HUES48 (cell line): Measurements from ENCODE around the gene TECPR1.

Source experiments
- H3K27ac ChIP-seq: one replicate; pipeline ENCODE4 v1.7.0; 2013; ENCODE audit warnings: low read depth, low read length, inconsistent platforms
- H3K27me3 ChIP-seq: 2 replicates; pipeline ENCODE4 v1.6.1; 2013; ENCODE audit warnings: mild to moderate bottlenecking, low read length; ENCODE audit not compliant: control insufficient read depth, insufficient read depth
- H3K36me3 ChIP-seq: 2 replicates; pipeline ENCODE4 v1.6.1; 2013; ENCODE audit warnings: low read length; ENCODE audit not compliant: control insufficient read depth, insufficient read depth
- H3K4me1 ChIP-seq: 2 replicates; pipeline ENCODE4 v1.6.1; 2013; ENCODE audit warnings: mild to moderate bottlenecking, low read length; ENCODE audit not compliant: control insufficient read depth, insufficient read depth
- H3K4me3 ChIP-seq: 2 replicates; pipeline ENCODE4 v1.5.1; 2013; ENCODE audit warnings: mild to moderate bottlenecking, low read depth, low read length
- H3K9ac ChIP-seq: 2 replicates; pipeline ENCODE4 v1.6.1; 2013; ENCODE audit warnings: mild to moderate bottlenecking, low read depth, low read length, moderate library complexity
- H3K9me3 ChIP-seq: 2 replicates; pipeline ENCODE4 v1.6.1; 2013; ENCODE audit warnings: low read length; ENCODE audit not compliant: control insufficient read depth, insufficient read depth

The TECPR1 gene

DNA sequence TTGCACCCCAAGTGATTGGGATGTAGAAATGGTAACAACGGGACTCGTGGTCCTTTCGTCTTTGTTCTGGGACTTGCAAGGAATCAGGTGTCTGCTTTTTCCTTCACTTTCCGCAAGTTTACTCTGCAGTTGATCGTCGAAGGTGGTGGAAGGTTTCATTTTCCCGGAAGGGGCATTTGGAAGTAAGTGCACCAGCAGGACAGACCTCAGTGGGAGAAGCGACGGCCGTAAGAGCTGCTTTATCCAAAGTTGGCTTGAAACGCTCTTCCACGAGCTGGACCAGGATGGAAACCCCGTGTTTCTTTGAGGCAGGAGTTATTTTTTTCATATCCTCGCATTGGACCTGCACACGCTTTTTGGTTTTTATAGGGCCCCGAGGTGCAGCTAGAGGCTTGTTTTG lies 30.7 kb upstream of the TECPR1 start:
- Histone ChIP-seq H3K9ac (peak overlapping the region; percentile 75; the same call in 1 of the 2 replicates), H3K36me3 (0 out of 2 replicates have a peak, but pooled peaks cover 11% of the 10 kb centered on the region), H3K4me3 (peak overlapping the region; percentile 81), H3K4me1 (peaks cover 23% of the 10 kb centered on the region), H3K9me3 (no peaks in the 10 kb centered on the region), H3K27me3 (no peaks in the 10 kb centered on the region), H3K27ac (no peak overlapping the region)

- peaks cover 16% of the 10 kb centered on the region for H3K4me1 ChIP-seq
Measured at GRCh38 chr7:98281757-98282606, 29.9 kb upstream of the TECPR1 start.

GRCh38 chr7:98280791-98281756 lies 29.0 kb upstream of the TECPR1 start, which contains the start of gene BRI3:
TSS of gene BRI3 (plus strand) at chr7:98281686. CDS start at chr7:98281796, 110 bp downstream.
- H3K9me3 ChIP-seq, result no peaks in the 10 kb centered on the region
- H3K4me3 ChIP-seq, result peak within 1 kb of the TSS; percentile 81
- peaks cover 10% of the 10 kb centered on the region; the same call in 1 of the 2 replicates for H3K4me1 ChIP-seq
- H3K27me3 ChIP-seq, result no peaks in the 10 kb centered on the region
- peak within 1 kb of the TSS; percentile 36 for H3K27ac ChIP-seq
- H3K9ac ChIP-seq, result peak within 1 kb of the TSS; percentile 75
- H3K36me3 ChIP-seq, result 0 out of 2 replicates have a peak, but pooled peaks cover 11% of the 10 kb centered on the region

More at GRCh38 chr7:98281757-98282606, 29.9 kb upstream of the TECPR1 start:
- H3K27me3 ChIP-seq, result no peaks in the 10 kb centered on the region
- H3K9me3 ChIP-seq, result no peaks in the 10 kb centered on the region
- peak overlapping the region; percentile 20 for H3K27ac ChIP-seq
- peak overlapping the region; percentile 75 for H3K9ac ChIP-seq
- peak overlapping the region; percentile 81 for H3K4me3 ChIP-seq
- H3K36me3 ChIP-seq, result 0 out of 2 replicates have a peak, but pooled peaks cover 11% of the 10 kb centered on the region

DNA sequence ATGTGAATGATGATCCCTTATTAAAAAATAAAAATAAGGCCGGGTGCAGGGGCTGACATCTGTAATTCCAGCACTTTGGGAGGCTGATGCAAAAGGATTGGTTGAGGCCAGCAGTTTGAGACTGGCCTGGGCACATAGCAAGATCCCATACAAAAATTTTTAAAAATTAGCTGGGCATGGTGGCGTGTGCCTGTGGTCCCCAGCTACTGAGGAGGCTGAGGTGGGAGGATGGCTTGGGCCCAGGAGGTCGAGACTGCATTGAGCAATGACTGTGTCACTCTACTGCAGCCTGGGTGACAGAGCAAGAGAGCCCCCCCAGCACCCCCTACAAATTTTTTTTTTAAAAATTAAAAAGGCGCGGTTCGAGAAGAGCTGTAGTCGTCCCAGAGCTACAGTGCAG lies 28.3 kb upstream of the TECPR1 start:
- Histone ChIP-seq H3K9ac (no peak overlapping the region), H3K27ac (no peak overlapping the region)

DNA sequence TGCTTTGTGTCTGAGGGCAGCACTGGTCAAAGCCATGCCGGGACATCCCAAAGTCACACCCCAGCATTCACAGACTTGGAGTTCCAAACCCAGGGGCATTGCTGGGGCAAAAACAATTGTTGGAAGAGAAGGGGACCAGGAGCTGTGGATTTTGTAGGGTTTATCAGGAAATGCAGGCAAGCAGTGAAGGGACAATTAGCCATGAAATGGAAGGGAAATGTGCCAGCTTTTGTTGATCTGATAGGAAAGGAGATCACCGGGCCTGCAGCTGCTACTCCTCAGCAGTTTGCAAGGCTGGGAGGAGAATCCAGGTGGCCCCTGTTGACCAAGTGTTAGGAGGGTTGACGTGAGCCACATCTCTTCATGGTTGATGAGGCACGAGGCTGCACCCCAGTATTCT lies 26.9 kb upstream of the TECPR1 start:
- 0 out of 2 replicates have a peak, but pooled peaks cover 5% of the 10 kb centered on the region for H3K36me3 ChIP-seq
- no peak overlapping the region for H3K27ac ChIP-seq
- no peak overlapping the region for H3K9ac ChIP-seq
- peaks cover 5% of the 10 kb centered on the region; the same call in 1 of the 2 replicates for H3K4me1 ChIP-seq
- no peaks in the 10 kb centered on the region for H3K9me3 ChIP-seq
- H3K4me3 ChIP-seq, result no peak overlapping the region
- no peaks in the 10 kb centered on the region for H3K27me3 ChIP-seq

More for the DNA sequence above, 28.3 kb upstream of the TECPR1 start:
- Histone ChIP-seq H3K36me3 (0 out of 2 replicates have a peak, but pooled peaks cover 11% of the 10 kb centered on the region), H3K4me3 (peak overlapping the region; percentile 66), H3K4me1 (peaks cover 5% of the 10 kb centered on the region; the same call in 1 of the 2 replicates), H3K9me3 (no peaks in the 10 kb centered on the region), H3K27me3 (no peaks in the 10 kb centered on the region)

GRCh38 chr7:98278408-98278807 lies 26.4 kb upstream of the TECPR1 start:
- H3K4me3 ChIP-seq, result no peak overlapping the region
- H3K9ac ChIP-seq, result no peak overlapping the region
- no peak overlapping the region for H3K27ac ChIP-seq
- H3K27me3 ChIP-seq, result no peaks in the 10 kb centered on the region
- H3K9me3 ChIP-seq, result no peaks in the 10 kb centered on the region
- no peaks in the 10 kb centered on the region for H3K36me3 ChIP-seq
- H3K4me1 ChIP-seq, result peaks cover 5% of the 10 kb centered on the region; the same call in 1 of the 2 replicates

GRCh38 chr7:98276241-98276761 lies 24.3 kb upstream of the TECPR1 start:
- H3K27me3 ChIP-seq, result no peaks in the 10 kb centered on the region
- no peaks in the 10 kb centered on the region for H3K36me3 ChIP-seq
- H3K9ac ChIP-seq, result no peak overlapping the region
- no peak overlapping the region for H3K27ac ChIP-seq
- no peak overlapping the region for H3K4me3 ChIP-seq
- H3K9me3 ChIP-seq, result no peaks in the 10 kb centered on the region
- no peaks in the 10 kb centered on the region for H3K4me1 ChIP-seq

DNA sequence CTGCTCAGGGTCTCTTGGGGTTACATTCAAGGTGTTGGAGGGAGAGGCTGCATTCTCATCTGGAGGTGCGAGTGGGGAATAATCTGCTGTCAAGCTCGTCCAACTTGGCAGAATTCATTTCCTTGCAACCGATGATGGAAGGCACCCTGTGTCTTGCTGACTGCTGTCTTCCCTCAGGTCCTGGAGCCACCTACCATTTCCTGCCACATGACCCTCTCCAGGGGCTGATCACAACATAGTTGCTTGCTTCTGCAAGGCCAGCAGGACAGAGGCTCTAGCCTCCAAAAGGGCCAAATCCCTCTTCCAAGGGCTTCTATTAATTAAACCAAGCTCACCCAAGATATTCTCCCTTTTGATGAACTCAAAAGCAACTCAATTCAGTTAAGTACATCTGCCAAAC lies 15.3 kb upstream of the TECPR1 start:
- H3K4me1 ChIP-seq, result no peaks in the 10 kb centered on the region
- no peak overlapping the region for H3K4me3 ChIP-seq
- no peak overlapping the region for H3K9ac ChIP-seq
- H3K36me3 ChIP-seq, result no peaks in the 10 kb centered on the region
- H3K27ac ChIP-seq, result no peak overlapping the region
- no peaks in the 10 kb centered on the region for H3K9me3 ChIP-seq
- H3K27me3 ChIP-seq, result no peaks in the 10 kb centered on the region

- Histone ChIP-seq H3K9ac (no peak overlapping the region), H3K27me3 (no peaks in the 10 kb centered on the region), H3K36me3 (no peaks in the 10 kb centered on the region), H3K4me1 (no peaks in the 10 kb centered on the region), H3K4me3 (no peak overlapping the region), H3K9me3 (no peaks in the 10 kb centered on the region), H3K27ac (no peak overlapping the region)
Measured at GRCh38 chr7:98266840-98267239, 14.8 kb upstream of the TECPR1 start.

- H3K9me3 ChIP-seq, result no peaks in the 10 kb centered on the region; the same call in 1 of the 2 replicates
- no peaks in the 10 kb centered on the region for H3K36me3 ChIP-seq
- H3K27me3 ChIP-seq, result no peaks in the 10 kb centered on the region
- no peaks in the 10 kb centered on the region for H3K4me1 ChIP-seq
- no peak overlapping the region for H3K4me3 ChIP-seq
- no peak overlapping the region for H3K9ac ChIP-seq
- H3K27ac ChIP-seq, result no peak overlapping the region
Measured at GRCh38 chr7:98265841-98266271, 13.8 kb upstream of the TECPR1 start.
